ENCODE results near the gene HIF1A.
"Not testable (repeated sequence)": the region's sequence is repeated elsewhere in the genome, so short reads cannot be mapped to it uniquely, and the experiment has no call there.

Gene HIF1A

DNA sequence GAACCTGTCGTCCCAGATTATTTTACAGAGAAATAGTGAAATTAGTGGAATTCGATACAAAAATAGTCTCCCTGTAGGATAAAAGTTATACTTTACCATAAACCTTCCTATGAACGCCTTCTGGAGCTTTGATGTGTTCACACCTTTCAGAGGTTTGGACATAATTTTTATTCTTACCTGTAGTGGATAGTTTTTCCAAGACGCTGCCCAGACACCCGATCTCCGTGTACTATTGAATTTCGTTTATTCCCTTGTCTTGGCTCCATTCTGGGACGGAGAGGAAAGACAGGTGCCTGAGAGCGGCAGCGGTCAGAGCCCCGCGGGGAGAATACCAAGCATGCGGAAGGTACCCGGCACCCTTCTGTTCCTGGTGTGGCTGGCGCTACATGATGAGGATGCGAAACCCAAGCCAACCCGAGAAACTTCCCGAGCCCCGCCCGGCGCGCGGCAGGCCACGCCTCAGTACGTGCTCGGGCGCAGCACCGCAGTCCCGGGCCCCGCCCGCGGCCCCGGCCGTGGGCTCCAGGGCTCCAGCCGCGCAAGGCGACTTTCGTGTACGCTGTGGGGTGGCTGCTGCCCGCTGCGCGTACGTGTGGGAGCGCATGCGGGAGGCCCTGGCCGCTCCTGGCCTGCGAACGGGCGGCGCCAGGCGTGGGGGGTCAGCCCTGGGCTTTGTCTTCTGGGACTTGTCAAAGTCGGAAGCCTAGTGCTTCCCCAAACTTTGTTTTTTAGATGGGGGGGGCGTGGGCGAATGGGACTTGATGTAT lies 55.6 kb downstream of the HIF1A start:
- peak; percentile 73 for DNase-seq

DNA sequence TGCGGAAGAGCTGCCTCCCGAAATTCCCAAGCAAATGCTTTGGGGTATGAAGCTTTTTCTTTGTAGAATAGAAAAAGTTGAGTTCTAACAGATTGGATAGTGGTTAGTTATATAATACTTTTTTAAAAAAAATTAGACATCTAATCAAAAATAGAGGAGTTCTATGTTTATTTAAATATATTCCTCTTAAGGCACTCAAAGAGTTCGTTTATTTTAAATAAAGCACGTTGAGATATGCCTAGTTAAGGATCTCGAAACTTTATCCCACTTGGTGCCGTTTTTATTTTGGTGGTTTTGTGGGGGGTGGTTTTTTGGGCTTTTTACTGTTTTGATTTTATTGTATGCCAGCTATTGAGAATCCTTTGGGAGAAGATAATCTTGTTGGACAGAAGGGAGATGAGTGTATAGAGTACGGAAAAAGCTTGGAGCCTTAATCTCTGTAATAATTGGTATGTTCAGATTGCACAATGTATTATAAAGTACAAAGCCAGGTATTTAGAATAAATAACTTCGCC lies 56.2 kb downstream of the HIF1A start:
- no peak for DNase-seq

DNA sequence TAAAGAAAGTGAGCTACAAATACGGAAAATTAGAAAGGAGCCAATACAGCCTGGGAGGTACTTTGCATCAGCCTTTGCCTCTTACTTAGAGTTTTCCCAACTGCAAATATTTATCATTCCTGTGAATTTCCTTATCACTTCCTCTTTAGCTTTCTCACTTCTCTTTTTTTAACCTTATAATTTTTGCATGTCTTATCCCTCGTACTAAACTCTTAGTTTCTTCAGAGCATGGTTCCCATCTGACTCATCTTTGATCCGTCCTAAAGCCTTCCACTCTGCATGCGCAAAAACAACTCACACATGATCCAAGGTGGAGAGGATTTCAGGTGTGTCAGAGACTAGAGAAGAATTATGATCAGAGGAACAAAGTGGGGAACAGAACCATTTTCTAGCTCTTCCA lies 57.3 kb downstream of the HIF1A start:
- DNase-seq = no peak

DNA sequence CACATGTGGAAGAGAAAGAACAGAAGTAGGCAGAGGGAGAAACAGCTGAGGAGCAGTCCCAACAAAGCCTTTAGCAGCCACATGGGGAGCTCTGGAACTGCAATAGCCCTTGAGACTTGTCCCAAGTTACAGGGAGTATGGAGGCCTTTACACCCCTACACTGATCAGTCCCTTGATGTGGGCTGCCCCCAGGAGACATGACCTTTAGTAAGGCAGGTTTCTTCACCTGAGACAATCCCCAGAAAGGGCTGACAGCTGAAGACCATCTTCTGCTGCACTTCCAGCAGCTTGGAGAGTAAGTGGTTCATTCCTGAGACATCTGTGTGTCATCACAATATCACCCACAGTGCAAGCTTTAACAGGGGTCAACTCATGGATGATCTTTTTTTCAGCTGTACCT lies 58.3 kb downstream of the HIF1A start:
- DNase-seq = no peak

DNA sequence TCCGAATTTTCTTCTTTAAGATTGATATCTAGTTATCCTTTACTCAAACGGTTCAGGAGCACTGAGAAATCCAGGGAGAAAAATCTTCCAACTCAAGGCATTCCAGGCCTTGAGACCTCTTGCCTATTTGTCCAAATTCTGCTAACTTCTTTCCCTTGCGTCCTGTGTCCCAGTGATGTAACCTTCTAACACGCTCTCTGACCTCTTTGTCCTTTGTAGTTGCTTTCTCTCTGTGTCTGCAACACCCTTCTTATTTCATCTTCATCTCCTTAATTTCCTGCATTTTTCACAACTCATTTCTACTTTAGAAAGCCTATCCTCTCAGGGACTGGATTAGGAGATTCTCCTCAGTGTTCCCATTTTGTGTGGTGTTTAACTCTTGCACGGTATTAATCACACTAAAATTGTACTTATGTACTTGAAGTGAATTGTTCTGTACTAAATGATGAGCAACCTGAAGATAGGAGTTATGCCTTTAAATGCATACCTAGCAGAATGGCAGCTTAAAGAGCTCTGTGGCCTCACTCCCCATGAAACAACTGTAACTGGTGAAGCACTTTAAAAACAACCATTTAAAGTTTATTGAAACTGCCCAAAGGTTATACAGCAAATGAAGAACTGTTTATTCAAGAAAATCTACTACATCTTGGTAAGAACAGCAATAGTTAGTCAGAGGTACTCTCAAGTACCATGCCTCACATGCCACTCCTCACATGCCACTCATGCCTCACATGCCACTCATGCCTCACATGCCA lies 59.5 kb downstream of the HIF1A start:
- DNase-seq = no peak

DNA sequence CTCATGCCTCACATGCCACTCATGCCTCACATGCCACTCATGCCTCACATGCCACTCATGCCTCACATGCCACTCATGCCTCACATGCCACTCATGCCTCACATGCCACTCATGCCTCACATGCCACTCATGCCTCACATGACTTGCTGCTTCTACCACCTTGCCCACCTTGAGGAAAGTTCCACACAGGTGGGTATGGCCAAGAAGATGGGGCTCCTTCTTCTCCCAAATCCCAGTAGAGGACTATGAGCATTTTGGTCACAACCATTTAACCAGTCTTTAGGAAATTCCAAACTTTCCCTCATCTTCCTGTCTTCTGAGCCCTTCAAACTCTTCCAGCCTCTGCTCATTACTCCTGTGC lies 60.0 kb downstream of the HIF1A start:
- DNase-seq = not testable (repeated sequence)

DNA sequence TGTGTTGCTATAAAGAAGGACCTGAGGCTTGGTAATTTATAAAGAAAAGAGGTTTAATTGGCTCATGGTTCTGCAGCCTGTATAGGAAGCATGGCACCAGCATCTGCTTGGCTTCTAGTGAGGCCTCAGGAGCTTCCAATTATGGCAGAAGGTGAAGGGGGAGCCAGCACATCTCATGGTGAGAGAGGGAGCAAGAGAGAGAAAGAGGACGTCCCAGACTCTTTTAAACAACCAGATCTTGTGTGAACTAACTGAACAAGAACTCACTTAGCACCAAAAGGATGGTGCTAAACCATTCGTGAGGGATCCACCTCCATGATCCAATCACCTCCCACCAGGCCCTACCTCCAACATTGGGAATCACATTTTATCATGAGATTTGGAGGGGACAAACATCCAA lies 60.8 kb downstream of the HIF1A start:
- no peak for DNase-seq

DNA sequence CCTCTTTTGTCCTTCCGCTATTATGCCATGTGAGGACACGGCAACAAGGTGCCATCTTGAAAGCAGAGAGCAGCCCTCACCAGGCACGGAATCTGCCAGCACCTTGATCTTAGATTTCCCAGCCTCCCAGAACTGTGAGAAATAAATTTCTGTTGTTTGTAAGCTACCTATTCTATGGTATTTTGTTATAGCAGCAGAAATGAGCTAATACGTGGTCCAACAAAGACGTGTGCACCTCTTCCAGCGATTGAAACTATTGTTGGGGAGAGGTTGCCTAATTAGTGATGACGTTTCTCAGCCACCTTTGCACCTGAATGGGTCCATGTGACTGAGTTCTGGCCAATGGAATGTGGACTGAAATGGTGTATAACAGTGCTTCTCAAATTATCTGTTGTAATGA lies 64.6 kb downstream of the HIF1A start:
- no peak for DNase-seq

DNA sequence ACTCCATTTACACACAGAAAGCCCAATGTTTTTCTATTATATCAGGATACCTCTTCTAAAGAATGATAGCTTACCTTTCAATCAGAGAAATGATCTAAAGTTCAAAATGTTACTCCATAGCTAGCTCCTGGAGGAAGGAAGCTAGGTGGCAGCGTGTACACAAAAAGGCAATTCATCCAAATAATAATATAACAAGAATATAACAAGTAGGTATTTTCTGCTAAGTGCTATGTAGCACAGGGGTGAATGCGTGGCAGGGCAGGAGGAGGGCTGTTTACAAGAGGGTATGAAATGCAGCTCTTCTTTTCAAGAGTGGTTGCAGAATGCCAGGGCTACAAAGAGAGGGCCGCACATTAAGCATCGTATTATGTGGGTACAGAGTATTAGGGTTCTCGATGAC lies 66.2 kb downstream of the HIF1A start:
- no peak for DNase-seq

DNA sequence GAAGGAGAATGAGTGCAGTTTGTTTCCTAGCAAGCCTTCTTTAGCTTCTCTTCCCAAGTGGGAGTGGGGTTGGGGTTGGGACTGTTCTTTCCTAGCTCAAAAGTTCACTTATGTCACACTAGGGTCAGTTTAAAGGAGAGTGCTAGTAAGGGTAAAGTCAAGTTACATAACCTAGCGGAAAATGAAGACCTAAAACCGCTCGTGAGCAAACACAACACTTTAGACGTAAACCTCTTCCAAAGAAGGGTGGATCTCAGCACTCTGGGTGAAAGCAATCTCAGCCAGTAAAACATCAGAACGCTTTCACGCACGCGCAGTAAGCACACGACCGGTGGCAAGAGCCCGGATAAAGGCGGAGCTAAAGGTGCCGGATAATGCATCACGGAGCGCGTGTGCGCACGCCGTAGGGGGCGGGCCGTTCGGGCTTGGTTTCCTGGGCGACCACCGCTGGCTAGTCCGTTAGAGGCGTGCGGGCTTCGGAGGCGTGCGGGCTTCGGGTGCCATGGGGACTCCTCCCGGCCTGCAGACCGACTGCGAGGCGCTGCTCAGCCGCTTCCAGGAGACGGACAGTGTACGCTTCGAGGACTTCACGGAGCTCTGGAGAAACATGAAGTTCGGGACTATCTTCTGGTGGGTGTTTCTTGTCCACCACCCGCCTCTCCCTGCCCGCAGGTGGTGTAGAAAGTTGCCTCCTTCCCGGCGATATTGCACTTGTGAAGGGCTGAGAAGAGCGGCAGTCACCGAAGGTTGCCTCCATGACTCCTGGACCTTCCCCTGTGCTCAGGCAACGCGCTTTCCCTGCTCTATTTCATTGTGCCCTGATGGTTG lies 66.9 kb downstream of the HIF1A start, which contains the start of gene SNAPC1:
Gene SNAPC1, plus strand, starts transcription at position 462 of the 828 bp plus-strand sequence. Its CDS starts 41 bp downstream, at position 503.
- DNase-seq = peak; percentile 96

DNA sequence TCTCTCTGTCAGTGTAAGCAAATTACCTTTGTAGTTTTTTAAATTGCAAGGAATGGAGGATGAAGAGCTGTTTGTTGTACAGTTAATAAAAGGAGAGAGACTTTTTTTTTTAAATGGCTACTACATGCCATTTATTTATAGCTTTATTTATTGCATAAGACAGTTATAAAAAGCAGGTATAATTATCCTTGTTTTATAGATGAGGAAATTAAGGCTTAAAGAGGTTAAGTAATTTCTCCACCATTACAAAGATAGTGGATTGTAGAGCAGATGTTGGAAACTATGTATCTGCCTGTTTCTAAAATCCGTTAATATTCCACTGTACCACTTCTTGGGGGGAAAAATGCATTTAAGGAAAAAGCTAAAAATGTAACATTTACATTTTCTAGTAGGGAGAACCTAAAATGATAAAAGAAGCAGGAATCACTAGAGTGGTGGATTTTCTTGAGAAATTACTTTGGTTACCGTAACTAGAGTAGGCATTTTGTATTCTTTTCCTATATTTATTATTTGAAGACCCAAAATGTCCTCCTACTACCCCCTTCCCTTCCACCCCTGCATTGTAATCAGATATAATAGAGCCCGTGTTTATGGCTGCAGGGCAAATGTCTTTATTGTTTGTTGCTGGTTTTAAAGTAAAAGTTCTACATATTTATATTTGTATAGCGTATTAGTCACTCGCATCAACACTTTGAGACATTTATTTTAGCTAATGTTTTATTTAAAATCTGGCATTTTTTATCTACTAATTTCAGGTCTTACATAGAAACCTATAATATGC lies 69.2 kb downstream of the HIF1A start:
- no peak for DNase-seq

DNA sequence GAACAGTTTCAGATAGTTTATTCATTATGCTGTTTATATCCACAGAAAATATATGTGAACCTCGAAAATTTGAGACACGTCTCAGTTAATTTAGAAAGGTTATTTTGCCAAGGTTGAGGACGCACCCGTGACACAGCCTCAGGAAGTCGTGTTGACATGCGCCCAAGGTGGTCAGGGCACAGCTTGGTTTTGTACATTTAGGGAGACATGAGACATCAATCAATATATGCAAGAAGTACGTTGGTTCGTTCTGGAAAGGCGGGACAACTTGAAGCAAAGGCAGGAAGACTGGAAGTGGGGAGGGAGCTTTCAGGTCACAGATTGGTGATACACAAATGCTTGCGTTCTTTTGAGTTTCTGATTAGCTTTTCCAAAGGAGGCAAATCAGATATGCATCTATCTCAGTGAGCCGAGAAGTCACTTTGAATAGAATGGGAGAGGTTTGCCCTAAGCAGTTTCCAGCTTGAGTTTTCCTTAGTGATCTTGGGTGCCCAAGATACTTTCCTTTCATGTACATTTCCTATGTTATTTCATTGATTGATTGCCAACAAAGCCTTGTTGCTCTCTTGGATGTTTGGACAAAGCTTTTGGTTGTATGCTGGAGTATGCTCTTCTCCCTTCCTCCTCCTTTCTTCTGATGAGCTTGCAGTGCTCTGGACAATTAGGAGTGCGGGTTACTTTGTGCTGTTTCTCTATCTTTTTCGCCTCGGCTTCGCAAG lies 70.1 kb downstream of the HIF1A start:
- DNase-seq = no peak

DNA sequence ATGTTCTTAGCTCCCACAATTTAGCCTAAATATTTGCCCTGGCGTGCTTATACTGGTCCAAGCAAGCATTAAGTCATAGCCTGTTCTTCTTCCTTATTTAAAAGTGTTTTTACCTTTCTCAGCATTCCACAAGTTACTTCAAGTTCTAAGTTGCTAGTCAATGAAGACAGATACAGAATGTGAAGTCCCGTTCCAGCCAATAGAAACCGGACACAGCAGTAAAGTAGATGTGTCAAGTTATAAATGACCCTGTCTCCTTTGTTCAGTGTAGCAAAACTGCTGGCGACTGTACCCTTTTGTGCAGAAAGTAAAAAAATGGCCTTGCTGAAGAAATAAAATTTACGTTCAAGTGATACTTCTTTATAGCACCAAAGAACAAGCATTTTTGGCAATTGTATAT lies 70.8 kb downstream of the HIF1A start:
- no peak for DNase-seq

DNA sequence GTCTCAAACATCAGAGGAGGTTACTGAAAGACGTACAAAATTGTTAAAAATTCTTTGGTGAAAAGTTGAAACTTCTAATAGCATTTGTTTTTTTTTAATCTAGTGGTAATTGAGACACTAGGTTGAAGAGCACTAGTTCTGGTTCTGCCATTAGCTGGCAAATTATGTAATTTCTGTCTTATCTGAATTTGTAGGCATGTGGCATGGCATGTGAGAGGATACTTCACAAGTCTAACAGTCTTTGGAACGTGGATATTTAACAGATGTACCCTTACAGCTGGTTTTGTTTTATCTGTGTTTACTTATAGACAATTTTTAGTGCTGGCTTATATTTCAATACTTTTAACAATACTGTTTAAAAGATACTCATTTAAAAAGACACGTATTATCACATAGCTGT lies 72.9 kb downstream of the HIF1A start:
- DNase-seq = no peak

DNA sequence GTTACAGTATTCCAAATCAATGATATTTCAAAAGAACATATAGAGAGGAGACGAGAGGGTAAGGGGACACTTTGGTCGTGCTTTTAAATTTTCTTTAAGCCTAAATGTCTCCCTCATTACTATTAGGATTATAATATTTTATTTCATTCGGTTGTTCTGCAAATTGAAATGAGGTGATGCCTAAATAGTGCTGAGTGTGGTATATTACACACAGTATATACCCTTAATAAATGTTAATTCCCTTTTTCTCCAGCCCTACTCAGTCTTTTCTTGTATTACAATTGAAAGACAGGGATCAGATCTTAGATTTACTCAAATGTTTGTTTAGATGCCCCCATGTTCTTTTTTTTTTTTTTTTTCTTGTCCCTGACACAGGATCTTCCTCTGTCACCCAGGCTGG lies 74.6 kb downstream of the HIF1A start:
- no peak for DNase-seq

DNA sequence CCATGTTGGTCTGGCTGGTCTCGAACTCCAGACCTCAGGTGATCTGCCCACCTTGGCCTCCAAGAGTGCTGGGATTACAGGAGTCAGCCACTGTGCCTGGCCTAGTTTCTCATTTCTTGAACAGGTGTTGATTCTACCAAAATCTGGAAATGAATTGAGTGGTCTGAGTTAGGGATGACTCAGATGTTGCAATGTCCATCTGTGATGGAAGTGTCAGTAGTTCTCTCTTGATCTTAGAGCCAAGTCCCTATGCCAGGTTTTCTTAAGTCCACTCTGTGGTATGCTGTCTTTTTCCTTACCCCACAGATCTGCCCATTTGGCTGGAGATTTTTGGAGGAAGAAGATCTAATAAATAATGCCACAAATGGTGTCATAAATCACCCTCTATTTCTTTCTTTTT lies 79.5 kb downstream of the HIF1A start:
- no peak for DNase-seq

DNA sequence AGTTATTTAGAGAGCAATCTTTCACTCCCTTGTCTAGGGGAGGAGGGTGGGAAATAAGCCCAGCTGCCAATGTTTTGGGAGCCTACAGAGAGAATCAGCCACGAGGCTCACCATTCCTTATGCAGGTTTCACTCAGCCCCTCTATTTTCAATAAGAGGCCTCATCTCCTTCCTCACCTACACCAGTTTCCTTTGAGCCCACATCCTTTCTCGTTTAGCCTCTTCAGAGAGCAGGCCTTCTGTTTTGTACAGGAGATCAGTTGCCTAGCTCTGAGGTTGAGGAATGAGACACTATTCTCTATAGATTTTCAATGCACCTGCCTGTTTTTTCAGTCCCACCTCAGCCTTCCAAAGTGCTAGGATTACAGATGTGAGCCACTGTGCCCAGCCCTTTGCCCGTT lies 84.8 kb downstream of the HIF1A start:
- DNase-seq = no peak

DNA sequence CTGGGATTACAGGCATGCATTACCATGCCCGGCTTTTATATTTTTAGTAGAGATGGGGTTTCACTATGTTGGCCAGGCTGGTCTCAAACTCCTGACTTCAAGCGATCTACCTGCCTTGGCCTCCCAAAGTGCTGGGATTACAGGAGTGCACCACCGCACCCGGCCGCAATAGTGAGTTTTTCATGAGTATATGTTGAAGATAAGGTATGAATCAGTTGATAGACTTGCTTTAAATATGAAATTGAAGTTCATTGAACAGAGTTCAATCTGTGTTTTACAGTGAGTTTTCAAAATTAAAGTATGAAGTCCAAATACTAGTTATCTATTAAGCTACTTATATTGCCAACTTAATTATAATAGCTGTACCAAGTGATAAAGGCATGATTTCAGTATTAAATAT lies 102.0 kb downstream of the HIF1A start:
- no peak for DNase-seq

All from NCI-H510A (cell line).